GM19324 (cell line): ENCODE results near the gene LZTS2.
"Not testable (repeated sequence)": the region's sequence is repeated elsewhere in the genome, so short reads cannot be mapped to it uniquely, and the experiment has no call there.

Source experiments
- ATAC-seq: cut with Tn5 transposase; IDR thresholded peaks from one replicate; pipeline ENCODE4 v1.9.1; 2021; ENCODE audit warnings: mild to moderate bottlenecking, moderate library complexity; ENCODE audit not compliant: unreplicated experiment, low FRiP score

The LZTS2 gene, protein sequence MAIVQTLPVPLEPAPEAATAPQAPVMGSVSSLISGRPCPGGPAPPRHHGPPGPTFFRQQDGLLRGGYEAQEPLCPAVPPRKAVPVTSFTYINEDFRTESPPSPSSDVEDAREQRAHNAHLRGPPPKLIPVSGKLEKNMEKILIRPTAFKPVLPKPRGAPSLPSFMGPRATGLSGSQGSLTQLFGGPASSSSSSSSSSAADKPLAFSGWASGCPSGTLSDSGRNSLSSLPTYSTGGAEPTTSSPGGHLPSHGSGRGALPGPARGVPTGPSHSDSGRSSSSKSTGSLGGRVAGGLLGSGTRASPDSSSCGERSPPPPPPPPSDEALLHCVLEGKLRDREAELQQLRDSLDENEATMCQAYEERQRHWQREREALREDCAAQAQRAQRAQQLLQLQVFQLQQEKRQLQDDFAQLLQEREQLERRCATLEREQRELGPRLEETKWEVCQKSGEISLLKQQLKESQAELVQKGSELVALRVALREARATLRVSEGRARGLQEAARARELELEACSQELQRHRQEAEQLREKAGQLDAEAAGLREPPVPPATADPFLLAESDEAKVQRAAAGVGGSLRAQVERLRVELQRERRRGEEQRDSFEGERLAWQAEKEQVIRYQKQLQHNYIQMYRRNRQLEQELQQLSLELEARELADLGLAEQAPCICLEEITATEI

DNA sequence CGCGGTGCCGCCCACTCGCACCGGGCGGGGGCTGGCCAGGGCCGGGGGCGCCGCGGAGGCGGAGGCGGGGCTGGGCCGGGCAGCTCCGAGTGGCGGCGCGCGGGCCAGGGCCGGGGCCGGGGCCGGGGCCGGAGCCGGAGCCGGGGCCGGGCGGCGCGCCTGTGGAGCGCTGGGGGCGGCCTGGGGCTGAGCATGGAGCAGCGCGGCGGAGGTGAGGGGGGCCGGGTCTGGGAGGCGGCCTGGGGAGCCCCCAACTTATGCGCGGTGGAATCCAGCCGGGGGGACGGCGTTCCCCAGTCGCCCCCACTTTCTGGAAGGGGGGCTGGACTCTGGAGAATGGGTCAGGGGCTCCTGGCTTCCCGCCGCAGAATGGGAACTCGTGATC is at the start of gene LZTS2:
LZTS2 (plus strand) TSS at position 67 of the 385 bp plus-strand sequence. CDS start 2,731 bp downstream, outside the sequence.
- no peak for ATAC-seq

DNA sequence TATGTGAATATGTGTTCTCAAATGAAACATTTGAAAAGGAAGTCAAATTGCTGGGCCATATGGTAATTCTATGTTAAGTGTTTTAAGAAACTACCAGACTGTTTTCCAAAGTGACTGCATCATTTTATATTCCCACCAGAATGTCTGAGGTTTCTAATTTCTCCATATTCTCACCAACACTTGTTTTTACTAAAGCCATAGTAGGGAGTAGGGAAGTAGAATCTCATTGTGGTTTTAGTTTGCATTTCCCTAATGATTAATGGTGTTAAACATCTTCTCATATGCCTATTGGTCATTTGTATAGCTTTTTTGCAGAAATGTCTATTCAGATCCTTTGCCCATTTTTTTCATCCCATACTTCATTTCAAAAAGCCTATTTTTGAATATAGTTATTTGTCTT is 39.4 kb upstream of the LZTS2 start:
- no peak for ATAC-seq

DNA sequence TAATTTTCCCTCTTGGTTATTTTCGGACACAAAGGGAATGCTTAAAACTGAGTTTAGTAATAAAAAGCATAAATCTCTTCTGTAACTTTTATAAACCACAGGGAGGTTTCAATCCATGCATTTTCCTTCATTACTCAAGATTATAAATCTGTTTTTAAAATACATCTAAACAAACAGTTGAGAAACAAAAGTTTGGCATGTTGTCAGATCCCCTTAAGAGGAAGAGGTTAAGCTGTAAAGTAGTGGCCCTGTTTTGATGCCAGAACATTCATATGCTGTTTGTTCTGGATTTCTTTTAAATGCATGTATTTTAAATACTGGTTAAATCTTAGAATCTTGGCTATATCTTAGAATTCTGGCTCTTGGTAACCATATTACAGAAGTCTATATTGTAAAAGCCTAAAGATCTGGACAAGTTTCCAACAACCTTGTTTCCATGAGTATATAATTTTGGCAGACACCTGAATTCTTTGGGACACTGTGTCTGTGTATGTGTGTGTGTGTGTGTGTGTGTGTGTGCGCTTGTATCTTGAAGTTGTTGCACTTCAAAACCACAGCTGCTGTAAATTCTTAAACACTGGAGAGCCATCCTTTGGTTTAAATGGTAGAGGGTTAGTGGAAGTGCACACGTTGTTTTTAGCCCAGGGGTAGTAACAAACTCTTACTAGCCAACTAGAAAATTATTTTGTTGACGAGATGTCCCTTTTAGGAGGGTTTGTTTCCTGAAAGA is 37.1 kb upstream of the LZTS2 start:
- no peak for ATAC-seq

DNA sequence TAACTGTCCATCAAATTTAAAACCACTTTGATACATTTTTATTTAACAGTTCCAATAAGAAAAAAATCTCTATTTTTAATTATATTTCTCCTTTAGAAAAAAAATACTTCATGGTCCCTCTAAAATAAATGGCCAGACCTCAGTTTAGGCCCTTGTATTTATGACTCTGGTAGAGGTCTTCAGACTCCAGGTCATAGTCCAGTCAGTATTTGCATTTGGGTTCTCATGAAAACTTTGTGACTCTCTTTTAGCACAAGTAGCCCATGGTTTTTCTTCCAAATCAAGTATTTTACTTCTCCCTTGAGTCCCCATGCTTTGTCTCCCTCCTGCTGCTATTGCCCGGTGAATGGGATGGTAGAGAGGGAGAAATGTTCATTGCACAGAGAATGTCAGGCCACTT is 35.8 kb upstream of the LZTS2 start:
- no peak for ATAC-seq

DNA sequence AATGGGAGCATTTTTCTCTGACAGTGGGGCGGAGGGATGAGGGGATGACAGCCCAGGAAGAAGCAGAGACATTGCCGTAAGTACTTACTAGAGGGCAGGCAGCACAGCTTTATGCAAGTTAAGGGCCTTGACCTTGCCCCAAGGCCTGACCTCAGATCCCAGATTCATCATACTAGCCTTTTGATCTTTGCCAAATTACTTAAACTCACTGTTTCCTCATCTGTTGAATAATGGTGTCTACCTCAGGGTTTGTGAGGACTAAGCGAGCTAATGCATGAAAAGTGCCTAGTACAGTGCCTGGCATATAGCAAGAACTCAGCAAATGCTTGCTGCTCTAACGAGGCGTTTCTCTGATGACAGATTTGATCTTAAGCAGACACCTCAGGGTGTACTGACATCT is 33.8 kb upstream of the LZTS2 start:
- no peak for ATAC-seq

DNA sequence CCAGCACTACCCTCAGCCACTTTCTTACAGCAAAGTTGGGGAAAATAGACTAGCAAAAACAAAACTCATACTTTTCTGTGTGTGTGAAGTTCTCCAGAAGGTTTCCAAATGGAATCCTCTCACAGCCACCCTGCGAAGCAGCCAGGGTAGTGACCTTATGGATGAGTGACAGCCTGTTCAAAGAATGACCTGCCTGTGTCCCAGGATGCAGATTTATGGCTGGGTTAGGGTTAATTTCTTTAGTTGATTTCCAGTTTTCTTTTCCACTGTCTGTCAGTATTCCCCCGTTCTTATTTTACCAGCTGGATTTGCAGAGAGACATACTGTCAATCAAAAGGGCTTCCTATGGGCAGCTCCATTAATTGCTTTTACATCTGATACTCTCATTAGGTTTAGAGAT is 32.7 kb upstream of the LZTS2 start:
- no peak for ATAC-seq

DNA sequence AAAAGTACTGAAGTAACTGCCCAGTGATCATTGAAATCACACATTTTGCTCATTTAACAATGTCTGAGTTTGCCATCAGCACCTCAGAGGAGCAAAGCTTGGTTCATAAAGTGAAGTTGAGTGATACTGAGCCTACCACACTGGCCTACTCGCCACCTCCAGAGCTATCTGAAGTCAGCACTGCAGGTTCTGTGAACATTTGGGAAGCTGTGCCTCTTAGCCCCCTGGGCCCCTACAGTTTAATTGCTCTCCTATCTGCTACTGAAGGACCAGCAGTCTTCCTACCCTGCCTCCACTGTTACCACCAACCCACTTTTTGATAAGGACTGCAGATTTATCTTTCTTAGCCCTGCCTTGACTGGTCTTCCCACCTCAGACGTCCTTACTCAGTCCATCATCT is 32.3 kb upstream of the LZTS2 start:
- ATAC-seq: no peak

DNA sequence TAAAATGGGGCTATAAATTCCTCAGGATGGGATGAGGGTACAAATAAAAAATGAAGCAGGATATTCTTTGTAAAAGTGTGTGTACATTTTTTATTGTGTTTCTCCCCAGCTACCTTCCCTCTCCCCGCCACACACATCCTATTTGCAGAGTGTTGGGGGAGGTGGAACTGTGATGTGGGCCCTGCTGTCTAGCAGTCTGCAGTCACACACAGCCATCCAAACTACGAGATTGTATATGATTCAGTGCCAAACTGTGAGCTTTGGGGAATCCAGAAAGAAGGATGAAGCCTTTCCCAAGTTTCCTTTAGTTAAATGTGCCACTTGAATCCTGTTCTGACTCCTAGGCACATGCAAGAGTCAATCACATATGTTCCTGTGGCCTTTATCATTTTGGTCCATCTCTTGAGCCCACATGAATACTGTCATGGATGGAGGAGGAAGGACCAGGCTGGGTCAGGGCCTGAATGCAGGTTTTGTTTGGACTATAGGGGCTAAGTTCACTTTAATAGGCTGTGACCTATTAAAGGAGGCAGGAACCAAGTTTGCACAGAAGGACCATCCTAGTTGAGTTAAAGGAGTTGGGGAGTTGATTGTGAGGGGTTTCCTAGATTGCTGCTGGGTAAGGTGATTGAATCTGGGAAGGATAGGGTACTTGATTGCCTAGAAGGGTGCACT is 31.4 kb upstream of the LZTS2 start:
- no peak for ATAC-seq

DNA sequence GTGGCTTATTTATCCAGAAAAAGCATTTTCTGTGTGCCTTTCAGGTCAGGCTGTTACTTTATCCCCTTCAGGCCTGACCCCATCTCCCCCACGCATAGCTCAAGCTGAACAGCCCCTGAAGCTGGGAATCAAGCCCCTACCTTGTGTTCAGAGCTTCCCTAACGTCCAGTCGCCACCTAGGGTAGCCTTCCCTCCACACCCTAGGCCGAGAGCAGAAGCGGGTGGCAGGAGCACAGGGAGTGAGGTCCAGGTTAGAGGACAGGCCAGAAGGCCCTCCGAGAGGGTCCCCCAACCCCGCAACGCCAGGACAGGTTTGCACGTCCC is 30.8 kb upstream of the LZTS2 start:
- no peak for ATAC-seq

DNA sequence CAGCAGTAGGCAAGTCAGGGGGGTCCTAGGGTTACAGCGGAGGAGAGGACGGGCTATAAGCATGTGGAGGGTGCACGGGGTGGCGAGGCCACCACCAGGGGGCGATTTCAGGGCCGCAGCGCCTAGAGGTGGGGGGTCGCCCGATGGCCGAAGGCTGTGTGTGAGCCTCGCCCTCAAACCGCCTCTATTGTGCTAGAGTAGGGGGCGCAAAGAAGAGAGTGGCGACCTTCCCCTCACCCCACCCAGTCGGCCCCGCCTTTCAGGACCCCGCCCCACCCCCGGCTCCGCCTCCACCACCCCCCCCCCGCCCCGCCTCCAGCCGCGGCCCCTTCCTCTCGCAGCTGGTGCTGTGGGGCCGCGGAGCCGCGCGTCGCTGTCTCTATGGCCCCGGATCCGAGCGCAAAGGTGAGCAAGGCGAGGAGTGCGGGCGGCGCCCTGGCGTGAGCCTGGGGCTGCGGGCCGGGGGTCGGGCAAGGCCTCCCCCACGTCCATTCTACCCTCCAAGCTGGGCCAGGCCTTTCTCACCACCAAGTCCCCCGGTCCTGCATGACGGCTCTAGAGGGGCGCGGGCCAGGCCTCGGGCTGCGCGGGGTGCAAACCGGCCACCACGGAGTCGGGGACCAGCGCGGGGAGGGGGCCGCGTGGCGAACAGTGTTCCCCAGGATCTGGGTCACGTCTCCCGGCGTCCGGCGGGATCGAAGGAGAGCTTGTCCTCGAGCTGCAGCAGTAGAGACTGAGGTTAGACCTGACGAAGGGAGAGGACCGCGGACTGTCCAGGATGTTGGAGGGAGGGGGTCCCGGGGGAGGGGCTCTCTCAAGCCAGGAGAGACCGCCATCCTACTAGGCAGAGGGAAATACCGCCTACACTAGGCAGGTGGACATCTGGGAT is 30.2 kb upstream of the LZTS2 start, which contains the start of gene SEMA4G:
SEMA4G (plus strand) TSS at position 318 of the 889 bp plus-strand sequence. CDS start 3,409 bp downstream, outside the sequence.
- ATAC-seq: no peak

DNA sequence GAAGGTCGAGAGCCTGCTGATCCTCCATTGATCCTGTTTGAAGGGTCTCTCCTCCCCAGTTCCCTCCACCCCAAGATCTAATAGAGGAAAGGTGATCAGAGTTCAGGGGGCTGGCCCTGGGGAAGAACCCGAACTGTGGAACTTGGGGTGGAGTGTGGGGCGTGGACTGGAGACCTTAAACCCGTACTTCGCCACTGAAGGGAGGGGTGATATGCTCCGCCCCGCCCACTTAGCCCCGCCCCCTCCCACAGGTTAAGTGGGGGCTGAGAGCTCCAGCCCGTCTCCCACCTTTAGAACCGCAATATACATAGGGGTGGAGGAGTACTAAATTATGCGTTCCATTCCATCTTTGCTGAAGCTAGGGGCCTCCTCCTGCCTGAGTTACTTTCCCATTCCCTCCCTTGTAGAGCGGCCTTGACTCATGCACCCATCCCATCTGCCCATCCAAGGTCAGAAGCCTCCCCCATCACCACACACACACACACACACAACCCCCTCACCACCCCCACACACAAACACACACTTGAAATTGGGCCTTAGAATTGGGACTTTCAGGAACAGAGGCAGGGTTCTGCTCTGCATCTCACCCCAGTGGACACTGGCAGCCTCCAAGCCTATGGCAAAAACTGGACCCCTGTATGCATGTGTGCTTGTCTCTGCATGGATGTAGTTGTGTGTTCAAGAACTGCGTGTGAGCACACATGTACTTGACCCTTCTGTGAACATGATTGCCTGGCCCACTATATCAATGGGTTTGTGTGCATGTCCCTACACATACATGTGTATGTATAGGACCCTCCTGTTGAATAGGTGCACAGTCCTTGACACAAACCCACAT is 29.3 kb upstream of the LZTS2 start:
- no peak for ATAC-seq

DNA sequence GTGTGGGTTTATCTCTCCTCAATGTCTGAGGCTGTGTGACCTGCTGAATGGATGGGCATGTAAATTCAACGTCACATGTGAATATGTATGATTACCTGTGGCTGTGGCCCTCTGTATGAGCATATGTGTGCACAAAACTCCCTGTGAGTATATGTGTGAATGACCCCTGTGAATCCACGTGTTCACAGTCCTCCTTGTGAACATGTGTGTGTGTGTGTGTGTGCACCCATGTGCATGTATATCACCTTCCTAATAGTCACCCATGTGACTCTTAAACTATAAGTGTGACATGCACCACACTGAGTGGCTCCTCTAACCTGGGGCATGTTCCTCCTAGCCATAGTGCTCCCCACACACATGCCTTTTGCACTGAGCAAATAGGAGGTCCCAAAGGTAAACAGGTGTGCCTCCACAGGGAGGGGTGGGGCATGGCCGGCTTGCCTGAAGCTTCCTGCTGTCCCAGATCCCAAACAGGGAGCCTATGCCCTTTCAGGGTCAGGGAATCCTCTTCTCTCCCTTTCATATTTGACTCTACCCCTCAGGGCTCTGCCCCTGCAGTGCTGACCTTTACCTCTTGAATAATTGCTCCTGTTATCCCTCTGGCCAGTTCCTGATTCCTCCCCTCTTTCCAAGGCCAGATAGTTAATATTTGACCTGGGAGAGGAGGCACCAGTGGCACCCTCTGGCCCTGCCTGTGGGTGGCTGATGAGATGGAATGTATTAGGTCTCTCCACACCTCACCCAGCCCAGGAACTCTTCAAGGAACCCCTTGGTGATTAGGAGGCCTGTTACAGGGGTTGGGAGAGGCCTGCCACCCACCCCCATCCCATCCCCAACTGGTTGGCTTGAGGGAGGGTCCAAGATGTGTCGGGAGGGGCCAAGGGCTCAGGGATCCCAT is 28.4 kb upstream of the LZTS2 start:
- ATAC-seq: no peak

DNA sequence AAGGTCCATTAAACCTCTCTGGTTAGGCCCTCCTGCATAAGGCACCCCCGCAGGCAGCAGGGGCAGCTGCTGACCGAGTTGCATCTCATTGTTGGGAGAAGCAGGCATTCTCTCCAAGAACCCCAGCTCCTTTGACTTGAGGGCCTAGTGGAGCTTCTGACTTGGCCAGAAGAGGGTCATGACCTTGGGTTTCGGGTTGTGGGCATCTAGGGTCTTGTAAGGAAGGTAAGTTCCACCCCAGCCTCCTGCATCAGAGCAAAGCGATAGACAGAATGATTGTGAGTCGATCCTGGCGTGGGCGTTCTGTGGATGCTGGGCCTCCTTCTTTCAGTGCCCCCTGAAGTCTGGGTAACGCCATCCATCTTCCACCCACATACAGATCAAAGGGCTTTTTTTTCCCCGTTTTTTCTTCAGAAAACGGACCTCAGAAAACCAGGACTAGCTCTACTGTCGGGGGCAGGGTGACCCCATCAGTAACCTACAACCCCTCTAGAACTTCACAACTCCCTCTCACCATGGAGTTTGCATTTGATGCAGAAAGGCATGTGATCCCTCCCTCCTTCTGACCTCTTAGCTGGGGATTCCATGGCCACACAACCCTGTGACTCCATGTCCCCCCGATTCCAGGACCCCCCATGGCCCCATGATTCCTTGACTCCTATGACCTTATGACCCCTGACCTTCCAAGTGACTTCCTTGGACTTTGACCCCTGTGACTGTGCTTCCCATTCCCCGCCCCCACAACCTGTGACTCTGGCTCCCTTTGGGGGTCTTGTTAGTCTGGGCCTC is 27.3 kb upstream of the LZTS2 start:
- ATAC-seq: no peak

DNA sequence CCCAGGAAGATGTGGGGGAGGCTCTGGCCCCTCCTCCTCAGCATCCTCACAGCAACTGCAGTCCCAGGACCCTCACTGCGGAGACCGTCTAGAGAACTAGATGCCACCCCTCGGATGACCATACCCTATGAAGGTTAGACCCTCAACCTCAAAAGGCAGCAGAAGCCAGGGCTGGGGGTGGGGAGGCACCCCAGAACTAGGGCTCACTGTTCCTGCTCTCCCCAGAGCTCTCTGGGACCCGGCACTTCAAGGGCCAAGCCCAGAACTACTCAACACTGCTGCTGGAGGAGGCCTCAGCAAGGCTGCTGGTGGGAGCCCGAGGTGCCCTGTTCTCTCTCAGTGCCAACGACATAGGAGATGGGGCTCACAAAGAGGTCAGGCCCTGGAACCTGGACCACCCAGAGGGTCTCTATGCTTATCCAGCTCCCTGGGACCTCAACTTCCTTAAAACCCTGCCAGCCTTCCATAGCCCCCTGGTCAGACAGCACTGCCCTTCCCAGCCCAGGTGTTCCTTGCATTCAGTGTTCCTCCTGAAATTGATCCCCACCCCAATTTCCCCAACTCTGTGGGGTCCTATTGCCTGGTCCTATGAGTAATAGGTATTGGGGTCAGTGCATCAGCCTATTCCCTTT is 26.6 kb upstream of the LZTS2 start:
- ATAC-seq: no peak

DNA sequence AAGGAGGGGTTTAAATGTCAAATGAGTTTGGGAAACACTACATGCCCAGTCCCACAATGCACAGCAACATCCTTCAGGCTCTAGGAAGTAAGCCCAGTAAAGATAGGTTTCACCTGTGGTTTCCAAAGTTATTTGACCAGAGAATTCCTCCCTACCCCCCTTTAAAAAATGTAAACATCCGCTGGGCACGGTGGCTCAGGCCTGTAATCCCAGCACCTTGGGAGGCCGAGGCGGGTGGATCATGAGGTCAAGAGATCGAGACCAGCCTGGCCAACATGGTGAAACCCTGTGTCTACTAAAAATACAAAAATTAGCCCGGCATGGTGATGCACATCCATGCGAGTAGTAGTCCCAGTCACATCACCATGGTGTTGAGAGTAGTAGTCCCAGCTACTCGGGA is 24.2 kb upstream of the LZTS2 start:
- ATAC-seq: not testable (repeated sequence)

DNA sequence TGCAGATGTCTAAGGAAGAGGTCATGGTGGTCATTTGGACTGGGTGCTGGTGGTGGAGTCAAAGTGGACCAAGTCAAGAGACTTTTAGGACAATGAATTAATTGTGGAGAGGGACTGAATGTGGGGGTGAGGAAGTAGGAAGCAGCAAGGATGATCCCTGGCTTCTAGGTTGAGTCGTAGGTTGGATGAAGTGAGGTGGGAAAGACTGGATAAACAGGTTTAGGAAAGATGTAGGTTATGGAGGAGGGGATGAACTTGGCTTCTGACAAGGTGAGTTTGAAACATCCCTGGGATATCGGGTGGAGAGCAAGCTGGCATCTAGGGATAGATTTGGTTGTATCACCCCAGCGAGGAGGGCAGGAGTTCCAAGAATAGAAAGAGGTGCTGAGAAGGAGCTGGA is 22.7 kb upstream of the LZTS2 start:
- no peak for ATAC-seq

DNA sequence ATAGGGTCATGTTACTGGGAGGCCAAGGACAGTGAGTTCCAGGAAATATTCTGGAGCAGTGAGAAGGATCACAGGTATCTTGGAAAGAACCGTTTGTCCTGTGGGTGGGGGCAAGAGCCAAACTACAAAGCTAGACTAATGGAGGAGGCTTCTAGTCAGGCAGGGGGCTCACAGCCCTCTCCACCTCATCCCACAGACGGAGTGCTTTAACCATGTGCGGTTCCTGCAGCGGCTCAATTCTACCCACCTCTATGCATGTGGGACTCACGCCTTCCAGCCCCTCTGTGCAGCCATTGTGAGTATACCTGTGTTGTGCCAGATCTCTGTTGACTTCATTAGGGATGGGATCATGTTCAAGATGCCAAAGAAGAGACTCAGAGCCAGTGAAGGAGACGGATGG is 22.2 kb upstream of the LZTS2 start:
- no peak for ATAC-seq
